GM19025 (cell line): Measurements from ENCODE around the gene SYT17.

ENCODE experiments used
- ATAC-seq: cut with Tn5 transposase; IDR thresholded peaks from one replicate; pipeline ENCODE4 v1.9.1; 2021; ENCODE audit warnings: mild to moderate bottlenecking, low read depth, moderate library complexity; ENCODE audit not compliant: unreplicated experiment

Gene SYT17

GRCh38 chr16:19137201-19138128 is 30.6 kb upstream of the SYT17 start:
- no peak for ATAC-seq

GRCh38 chr16:19138601-19139000 is 29.4 kb upstream of the SYT17 start:
- no peak for ATAC-seq

GRCh38 chr16:19139436-19140091 is 28.5 kb upstream of the SYT17 start:
- ATAC-seq: no peak

GRCh38 chr16:19140396-19140795 is 27.6 kb upstream of the SYT17 start:
- no peak for ATAC-seq

GRCh38 chr16:19142939-19143598 is 25.0 kb upstream of the SYT17 start:
- no peak for ATAC-seq

- ATAC-seq: no peak
Observed at GRCh38 chr16:19143599-19143956, 24.5 kb upstream of the SYT17 start.

GRCh38 chr16:19145010-19145409 is 23.0 kb upstream of the SYT17 start:
- no peak for ATAC-seq

GRCh38 chr16:19147126-19147525 is 20.9 kb upstream of the SYT17 start:
- no peak for ATAC-seq

GRCh38 chr16:19147627-19148026 is 20.4 kb upstream of the SYT17 start:
- no peak for ATAC-seq

- ATAC-seq: no peak
Observed at GRCh38 chr16:19148189-19148588, 19.9 kb upstream of the SYT17 start.

- no peak for ATAC-seq
Observed at GRCh38 chr16:19151310-19151709, 16.7 kb upstream of the SYT17 start.

- no peak for ATAC-seq
Observed at GRCh38 chr16:19152042-19152441, 16.0 kb upstream of the SYT17 start.

GRCh38 chr16:19153876-19154275 is 14.2 kb upstream of the SYT17 start:
- no peak for ATAC-seq

GRCh38 chr16:19162085-19162484 is 6.0 kb upstream of the SYT17 start:
- ATAC-seq: no peak

- ATAC-seq: no peak
Observed at GRCh38 chr16:19163215-19163614, 4.8 kb upstream of the SYT17 start.

GRCh38 chr16:19164285-19164684 is 3.8 kb upstream of the SYT17 start:
- ATAC-seq: no peak

- ATAC-seq: no peak
Observed at GRCh38 chr16:19165101-19165500, 2.9 kb upstream of the SYT17 start.

GRCh38 chr16:19166500-19166899 is 1.5 kb upstream of the SYT17 start:
- ATAC-seq: no peak

- no peak for ATAC-seq
Observed at GRCh38 chr16:19168371-19169081, 486 bp downstream of the SYT17 start.

- ATAC-seq: no peak
Observed at GRCh38 chr16:19169082-19169639, 1.1 kb downstream of the SYT17 start.
